Hindlimb muscle (tissue), 1 donor: Measurements from ENCODE around the gene EGR1. TPM values are rescaled to one million over a fixed set of nuclear protein-coding genes. Genes with fewer than 3 reads are reported as not detected.
"Not testable (repeated sequence)": the region's sequence is repeated elsewhere in the genome, so short reads cannot be mapped to it uniquely, and the experiment has no call there.

Experiments used
- DNase-seq: peaks from one replicate; pipeline ENCODE4 v3.0.0-alpha.2; 2013
- polyA plus RNA-seq: library from polyadenylated mRNA; unstranded; fragments of 120-200 nt; gene quantifications from one replicate; pipeline ENCODE4 v1.2.1, GENCODE V29; 2013; ENCODE audit not compliant: insufficient read length

EGR1 gene
- polyA plus RNA-seq, 1 donor: 152 TPM

GRCh38 chr5:138469540-138470321 lies 4.5 kb downstream of the EGR1 start:
- no peak for DNase-seq

- DNase-seq: no peak
Observed at GRCh38 chr5:138470322-138471051, 5.2 kb downstream of the EGR1 start.

DNA sequence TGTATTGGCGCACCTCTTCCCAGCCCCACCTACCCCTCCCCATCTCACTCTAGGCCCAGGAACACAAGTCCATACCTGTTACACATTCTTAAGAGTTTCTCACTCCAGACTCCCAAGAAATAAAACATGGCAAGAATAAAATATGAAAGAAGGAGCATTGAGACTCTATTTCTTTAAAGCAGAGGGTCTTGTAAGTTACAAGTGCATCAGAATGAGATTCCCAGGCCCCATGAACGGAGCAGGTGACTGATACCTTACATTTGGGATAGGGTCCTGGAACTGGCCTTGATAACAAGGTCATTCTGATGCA lies 5.7 kb downstream of the EGR1 start:
- no peak for DNase-seq

DNA sequence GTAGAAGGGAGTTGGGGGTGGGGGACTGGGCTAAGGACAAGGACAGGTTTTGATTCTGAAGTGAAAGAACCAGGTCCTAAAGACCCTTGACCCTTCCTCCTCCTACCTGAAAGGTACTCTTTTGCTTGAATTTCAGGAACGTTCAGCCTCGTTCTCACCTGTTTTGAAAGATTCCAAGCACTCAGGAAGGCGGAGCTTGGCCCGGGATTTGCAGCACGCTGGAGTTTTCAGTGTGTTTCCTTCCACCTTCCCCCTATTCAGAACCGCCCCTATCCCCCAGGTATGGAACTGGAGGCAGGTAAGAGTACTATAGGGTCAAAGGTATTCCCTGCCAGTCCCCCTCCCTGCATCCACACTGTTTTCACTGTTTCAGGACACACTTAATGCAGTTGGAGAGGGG lies 7.1 kb downstream of the EGR1 start:
- DNase-seq: no peak

DNA sequence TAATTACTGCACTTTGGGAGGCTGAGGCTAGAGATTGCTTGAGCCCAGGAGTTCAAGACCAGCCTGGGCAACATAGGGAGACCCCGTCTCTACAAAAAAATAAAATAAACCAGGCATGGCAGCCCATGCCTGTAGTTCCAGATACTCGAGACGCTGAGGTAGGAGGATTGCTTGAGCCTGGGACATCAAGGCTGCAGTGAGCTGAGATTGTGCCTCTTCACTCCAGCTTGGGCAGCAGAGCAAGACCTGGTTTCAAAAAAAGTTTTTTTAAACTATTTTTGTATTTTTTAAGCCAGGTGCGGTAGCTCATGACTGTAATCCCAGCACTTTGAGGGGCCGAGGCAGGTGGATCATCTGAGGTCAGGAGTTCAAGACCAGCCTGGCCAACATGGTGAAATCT lies 7.9 kb downstream of the EGR1 start:
- DNase-seq: not testable (repeated sequence)

DNA sequence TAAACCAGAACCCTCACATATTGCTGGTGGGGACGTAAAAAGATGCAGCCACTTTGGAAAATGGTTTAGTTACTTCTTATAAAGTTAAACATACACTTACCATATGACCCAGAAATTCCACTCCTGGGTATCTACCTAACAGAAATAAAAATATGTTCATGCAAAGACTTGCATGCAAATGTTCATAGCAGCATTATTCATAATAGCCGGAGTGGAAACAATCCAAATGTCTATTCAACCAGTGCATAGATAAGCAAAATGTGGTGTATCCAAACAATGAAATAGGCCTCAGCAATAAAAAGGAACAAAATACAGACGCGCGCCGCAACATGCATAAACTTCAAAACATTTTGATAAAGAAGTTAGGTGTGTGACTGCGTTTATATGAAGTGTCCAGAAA lies 11.6 kb downstream of the EGR1 start:
- no peak for DNase-seq

- DNase-seq: no peak
Observed at GRCh38 chr5:138482638-138483037, 17.4 kb downstream of the EGR1 start.

DNA sequence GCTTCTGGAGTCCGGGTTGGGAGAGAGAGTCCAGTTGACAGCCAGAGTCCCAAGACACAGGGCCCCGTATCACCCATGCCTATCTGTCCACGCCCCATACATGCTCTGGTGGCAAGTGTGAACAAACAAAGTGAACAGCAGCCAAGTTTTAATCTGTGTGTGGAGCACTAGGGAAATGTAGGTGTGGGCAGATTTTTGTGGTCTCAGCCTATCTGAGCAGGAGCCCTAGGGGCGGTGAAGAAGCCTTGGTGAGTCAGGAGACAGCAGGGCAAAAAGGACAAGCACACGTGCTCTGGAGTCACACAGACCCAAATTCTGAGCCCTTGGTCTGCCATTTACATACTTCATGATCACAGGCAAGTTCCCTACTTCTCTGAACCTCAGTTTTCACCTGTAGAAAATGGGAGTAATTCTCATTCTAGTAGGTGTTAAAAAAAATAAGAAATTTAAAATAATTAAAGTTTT lies 23.2 kb downstream of the EGR1 start:
- DNase-seq: no peak

DNA sequence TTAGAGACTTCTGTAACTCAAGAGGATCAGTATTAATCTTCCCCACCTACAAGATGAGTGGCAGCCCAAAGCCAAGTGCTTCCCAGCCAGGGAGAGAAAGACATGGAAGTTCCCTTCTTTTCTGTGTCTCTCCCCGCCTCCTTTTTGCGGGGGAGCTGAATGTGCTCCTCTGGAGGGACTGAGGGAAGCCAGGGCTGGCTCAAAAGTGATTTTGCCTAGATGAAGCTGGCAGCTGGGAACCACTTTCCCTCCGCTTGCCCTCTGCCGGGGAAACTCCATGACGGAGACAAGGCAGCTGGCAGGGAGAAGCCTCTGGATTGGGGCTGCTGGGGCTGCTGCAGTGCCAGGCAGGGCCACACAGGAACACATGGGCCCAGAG lies 24.4 kb downstream of the EGR1 start:
- no peak for DNase-seq

- DNase-seq: no peak
Observed at GRCh38 chr5:138490648-138491283, 25.5 kb downstream of the EGR1 start.

DNA sequence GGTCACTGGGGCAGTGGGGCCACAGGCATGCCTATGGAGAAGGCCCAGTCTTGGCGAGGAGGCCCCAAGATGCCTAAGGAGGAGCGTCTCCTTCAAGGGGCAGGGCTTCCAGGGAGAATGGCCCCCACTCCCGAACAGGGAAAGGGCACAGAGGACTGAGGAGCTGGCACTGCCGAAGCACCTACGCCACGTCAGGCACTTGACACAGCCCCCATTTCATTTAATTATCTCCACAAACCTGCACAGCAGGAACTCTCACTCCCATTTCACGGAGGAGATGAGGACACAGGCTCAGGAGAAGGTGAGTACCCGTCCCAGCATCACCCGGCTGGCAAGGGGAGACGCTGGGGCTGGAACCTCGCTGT lies 26.0 kb downstream of the EGR1 start:
- no peak for DNase-seq

GRCh38 chr5:138491669-138492559 lies 26.6 kb downstream of the EGR1 start:
- DNase-seq: peak; percentile 95

DNA sequence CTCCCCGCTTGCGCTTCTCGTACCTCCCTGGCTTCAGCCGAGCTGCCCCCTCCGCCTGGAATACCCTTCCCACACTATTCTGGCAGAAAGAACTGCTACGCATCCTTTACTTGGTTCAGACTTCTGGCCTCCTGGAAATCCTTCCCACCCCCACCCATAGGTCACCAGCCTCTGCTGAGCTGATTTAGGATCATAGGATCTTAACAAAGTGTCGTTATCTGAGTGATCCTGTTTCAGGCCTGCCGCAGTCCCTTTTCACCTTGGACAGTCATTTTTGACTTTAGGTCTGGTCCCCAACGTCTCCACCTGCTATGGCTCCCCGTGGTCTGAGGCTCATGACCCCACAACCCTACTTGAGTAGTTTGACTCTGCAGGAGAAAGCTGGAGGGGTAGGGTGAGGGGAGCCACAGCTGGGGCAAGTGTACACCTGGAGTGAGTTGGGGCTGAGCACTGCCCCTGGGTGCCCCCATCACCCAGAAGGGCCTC lies 27.3 kb downstream of the EGR1 start:
- no peak for DNase-seq

- no peak for DNase-seq
Observed at GRCh38 chr5:138495351-138495750, 30.1 kb downstream of the EGR1 start.

DNA sequence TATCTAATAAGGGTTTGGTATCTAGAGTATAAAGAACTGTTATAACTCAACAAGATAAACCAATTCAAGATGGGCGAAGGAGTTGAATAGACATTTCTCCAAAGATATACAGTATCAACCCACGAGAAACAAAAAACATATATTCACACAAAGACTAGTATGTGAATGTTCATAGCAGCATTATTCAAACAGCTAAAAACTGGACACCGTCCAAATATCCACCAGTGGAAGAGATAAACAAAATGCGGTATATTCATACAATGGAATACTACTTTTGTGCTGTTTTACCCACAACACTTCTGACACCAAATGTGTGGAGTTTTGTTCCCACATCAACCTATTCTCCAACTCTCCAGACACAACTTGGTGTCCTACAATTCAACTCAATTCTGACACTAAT lies 33.1 kb downstream of the EGR1 start:
- DNase-seq: no peak

DNA sequence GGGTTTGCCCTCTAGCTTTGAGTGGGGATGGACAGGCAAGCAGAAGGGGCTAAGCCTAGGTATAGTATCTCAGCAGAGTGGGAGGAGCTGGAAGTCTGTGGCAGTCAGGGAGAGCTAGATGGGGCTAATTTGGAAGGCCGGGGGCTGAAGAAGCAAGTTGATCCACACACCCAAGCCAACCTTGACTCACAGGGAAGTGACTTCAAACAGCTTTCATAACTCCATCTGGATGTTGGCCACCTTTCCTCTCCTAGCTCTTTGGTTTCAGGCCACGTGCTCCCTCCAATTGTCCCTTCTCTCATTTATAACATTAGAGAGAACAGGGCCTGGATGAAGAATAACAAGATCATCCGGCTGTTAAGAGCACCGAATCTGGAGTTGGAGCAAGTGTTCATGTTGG lies 36.8 kb downstream of the EGR1 start:
- no peak for DNase-seq

DNA sequence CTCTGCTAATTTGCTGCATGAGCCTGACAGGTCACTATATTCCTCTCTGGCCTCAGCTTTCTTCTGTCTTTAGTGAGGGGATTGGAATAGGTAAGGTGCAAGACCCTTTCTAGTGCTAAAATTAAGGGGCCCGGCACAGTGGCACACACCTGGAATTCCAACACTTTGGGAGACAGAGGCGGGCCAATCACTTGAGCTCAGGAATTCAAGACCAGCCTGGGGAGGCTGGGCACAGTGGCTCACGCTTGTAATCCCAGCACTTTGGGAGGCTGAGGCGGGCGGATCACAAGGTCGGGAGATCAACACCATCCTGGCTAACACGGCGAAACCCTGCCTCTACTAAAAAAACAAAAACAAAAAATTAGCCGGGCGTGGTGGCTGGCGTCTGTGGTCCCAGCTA lies 37.2 kb downstream of the EGR1 start:
- DNase-seq: no peak

- DNase-seq: peak; percentile 71
Observed at GRCh38 chr5:138503487-138504270, 38.4 kb downstream of the EGR1 start.

DNA sequence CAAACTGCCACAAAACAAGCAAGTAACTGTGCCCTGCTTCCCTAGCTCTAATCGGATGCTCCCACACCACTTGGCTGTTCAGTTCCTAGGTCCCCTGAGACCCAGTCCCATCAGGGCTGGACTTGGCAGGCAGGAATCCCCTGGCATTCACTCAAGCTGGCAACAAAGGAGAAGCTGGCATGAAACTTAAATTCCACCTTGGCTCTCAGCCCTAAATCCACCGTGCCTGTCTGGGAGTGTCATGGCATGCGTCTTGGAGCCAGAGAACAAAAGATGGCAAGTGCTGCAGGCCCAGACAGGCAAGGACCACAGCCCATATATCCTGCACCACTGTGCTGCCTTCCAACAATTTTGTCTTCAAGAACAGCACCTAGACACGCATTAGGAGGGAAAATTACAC lies 39.5 kb downstream of the EGR1 start:
- no peak for DNase-seq

- DNase-seq: no peak
Observed at GRCh38 chr5:138506370-138507306, 41.4 kb downstream of the EGR1 start.

DNA sequence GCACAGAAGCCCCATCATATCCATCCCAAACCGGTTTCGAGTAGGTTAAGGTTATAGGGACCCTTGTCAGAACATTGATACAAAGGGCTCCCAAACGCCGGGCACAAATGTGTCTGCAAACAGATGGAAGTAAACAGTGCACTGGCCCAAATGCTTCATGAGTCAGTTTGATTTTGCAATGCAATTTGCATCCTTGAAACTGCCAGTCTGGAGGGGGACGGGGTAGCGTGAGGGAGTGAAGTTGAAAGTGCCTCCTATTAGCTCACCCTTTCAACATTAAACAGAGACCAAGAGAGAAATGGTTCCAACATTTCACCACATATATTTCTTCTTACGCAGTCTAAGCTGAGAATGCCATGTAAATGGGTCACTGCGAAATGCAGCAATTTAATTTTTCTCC lies 42.2 kb downstream of the EGR1 start:
- not testable (repeated sequence) for DNase-seq
